Lower lobe of right lung (tissue), 2 donors: ENCODE data around the gene TMEM94. TPM values are rescaled to one million over a fixed set of nuclear protein-coding genes. Genes with fewer than 3 reads are reported as not detected.
"Not testable (repeated sequence)": the region's sequence is repeated elsewhere in the genome, so short reads cannot be mapped to it uniquely, and the experiment has no call there.

Source experiments
- ATAC-seq, 2 donors: fragments of 200-7000 bp; cut with Tn5 transposase; one replicate each; pipeline ENCODE4 v1.9.1; 2020 to 2022; ENCODE audit warnings: mild to moderate bottlenecking in 2 of 2, moderate library complexity in 2 of 2
- DNase-seq: peaks from one replicate; pipeline ENCODE4 v3.0.0-alpha.2; 2020
- H3K27ac ChIP-seq: fragments of 200-600 bp; one replicate; pipeline ENCODE4 v1.8.0; 2022
- H3K27me3 ChIP-seq: fragments of 200-600 bp; one replicate; pipeline ENCODE4 v1.8.0; 2022; ENCODE audit warnings: low read depth
- H3K36me3 ChIP-seq: fragments of 200-600 bp; one replicate; pipeline ENCODE4 v1.8.0; 2022; ENCODE audit warnings: mild to moderate bottlenecking
- H3K4me1 ChIP-seq: fragments of 200-600 bp; one replicate; pipeline ENCODE4 v1.8.0; 2022
- H3K4me3 ChIP-seq: fragments of 200-600 bp; one replicate; pipeline ENCODE4 v1.8.0; 2022; ENCODE audit warnings: mild to moderate bottlenecking
- H3K9me3 ChIP-seq: fragments of 200-600 bp; one replicate; pipeline ENCODE4 v1.8.0; 2022
- intact Hi-C: fragments of 100-400 bp; cut with DNase I; formaldehyde crosslinking; loops from one replicate; pipeline ENCODE4 v1.11.0; 2022
- total RNA-seq: library from RNA; stranded (reverse); fragmentation: NEBNext Ultra II Directional; extraction: Animal tissue kit (Norgen Biotek cat#: 25700); gene quantifications from one replicate; pipeline ENCODE4 v1.2.1, GENCODE V29; 2021
- TF ChIP-seq, protein P1 (sequence below): fragments of 200-600 bp; IDR thresholded peaks from one replicate; pipeline ENCODE4 v1.8.0; 2022; ENCODE audit warnings: antibody characterized with exemption, mild to moderate bottlenecking
- donor health status: DM: no; HTN: yes; CAD: no; lungs with severe emphysema.

TMEM94 gene
- total RNA-seq, 1 donor from 2014 or later = 89.5 TPM

DNA sequence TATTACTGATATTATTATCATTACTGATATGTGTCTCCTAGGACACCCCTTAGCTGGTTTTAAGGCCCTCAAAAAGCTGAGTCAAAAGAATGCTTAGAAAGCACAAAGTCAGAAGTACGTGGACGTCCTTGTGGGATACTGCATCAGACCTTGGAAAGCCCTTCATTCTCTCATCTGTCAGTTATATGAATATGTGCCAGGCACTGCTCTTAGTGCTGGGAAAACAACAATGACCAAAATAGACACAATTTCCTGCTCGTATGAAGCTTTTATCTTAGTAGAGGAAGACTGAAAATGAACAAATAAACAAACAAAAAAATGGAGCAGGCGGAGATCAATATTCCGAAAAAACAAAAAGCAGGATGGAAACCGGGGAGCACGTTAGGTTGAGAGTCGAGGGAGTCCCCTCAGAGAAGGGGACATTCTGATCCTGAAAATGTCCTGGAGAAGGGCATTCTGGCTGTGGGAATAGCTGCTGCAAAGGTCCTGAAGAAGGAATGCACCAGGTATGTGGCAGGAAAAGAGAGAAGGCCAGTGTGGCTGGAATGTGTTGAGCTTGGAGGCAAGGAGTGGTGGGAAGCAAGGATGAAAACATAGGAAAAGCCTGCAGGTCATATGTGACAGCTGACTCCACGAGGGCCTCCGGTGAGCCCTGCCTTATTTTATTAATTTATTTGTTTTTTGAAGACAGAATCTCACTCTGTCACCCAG is 15.5 kb upstream of the TMEM94 start:
- DNase-seq = no peak
- Histone ChIP-seq H3K4me1 (peaks cover 18% of the 10 kb centered on the region), H3K9me3 (no peaks in the 10 kb centered on the region), H3K27me3 (no peaks in the 10 kb centered on the region), H3K27ac (peak overlapping the region; percentile 68), H3K36me3 (no peaks in the 10 kb centered on the region), H3K4me3 (no peak overlapping the region)
- peak in 1 of 2 donors; percentile 35 for ATAC-seq
- TF ChIP-seq, protein P1, sequence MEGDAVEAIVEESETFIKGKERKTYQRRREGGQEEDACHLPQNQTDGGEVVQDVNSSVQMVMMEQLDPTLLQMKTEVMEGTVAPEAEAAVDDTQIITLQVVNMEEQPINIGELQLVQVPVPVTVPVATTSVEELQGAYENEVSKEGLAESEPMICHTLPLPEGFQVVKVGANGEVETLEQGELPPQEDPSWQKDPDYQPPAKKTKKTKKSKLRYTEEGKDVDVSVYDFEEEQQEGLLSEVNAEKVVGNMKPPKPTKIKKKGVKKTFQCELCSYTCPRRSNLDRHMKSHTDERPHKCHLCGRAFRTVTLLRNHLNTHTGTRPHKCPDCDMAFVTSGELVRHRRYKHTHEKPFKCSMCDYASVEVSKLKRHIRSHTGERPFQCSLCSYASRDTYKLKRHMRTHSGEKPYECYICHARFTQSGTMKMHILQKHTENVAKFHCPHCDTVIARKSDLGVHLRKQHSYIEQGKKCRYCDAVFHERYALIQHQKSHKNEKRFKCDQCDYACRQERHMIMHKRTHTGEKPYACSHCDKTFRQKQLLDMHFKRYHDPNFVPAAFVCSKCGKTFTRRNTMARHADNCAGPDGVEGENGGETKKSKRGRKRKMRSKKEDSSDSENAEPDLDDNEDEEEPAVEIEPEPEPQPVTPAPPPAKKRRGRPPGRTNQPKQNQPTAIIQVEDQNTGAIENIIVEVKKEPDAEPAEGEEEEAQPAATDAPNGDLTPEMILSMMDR = no peak
- intact Hi-C loops = no loop called here

DNA sequence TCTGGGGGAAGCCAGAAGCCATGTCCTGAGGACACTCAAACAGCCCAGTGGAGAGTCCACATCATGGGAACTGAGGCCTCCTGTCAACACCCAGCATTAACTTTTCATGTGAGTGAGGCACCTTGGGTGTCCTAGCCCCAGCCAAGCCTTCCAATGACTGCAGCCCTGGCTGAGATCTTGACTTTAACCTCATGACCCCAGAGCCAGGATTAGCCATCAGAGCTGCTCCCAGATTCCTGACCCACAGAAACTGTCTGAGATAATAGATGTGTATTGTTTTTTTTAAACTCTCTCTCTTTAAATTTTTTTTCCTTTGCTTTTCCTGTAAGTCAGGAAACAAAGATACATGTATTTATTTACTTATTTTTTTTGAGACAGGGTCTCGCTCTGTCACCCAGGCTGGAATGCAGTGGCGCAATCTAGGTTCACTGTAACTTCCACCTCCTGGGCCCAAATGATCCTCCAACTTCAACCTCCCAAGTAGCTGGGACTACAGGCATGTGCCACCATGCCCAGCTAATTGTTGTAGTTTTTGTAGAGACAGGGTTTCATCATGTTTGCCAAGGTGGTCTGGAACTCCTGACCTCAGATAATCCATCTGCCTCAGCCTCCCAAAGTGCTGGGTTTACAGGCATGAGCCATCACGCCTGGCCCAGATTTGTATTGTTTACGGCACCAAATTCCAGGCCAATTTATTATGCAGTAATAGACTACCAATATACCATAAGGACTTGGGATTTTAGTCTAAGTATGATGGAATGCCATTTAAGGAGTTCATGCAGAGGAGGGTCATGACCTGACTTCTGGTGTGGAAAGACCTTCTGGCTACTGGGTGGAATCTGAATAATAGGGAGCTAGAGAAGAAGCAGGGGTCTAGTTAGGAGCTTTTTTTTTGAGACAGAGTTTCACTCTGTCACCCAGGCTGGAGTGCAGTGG is 14.0 kb upstream of the TMEM94 start:
- peaks cover 18% of the 10 kb centered on the region for H3K4me1 ChIP-seq
- peak overlapping the region; percentile 68 for H3K27ac ChIP-seq
- H3K27me3 ChIP-seq = no peaks in the 10 kb centered on the region
- TF ChIP-seq, protein P1 = no peak
- ATAC-seq (no peak), DNase-seq (no peak)
- no peaks in the 10 kb centered on the region for H3K36me3 ChIP-seq
- intact Hi-C loops = no loop called here
- no peak overlapping the region for H3K4me3 ChIP-seq
- no peaks in the 10 kb centered on the region for H3K9me3 ChIP-seq

DNA sequence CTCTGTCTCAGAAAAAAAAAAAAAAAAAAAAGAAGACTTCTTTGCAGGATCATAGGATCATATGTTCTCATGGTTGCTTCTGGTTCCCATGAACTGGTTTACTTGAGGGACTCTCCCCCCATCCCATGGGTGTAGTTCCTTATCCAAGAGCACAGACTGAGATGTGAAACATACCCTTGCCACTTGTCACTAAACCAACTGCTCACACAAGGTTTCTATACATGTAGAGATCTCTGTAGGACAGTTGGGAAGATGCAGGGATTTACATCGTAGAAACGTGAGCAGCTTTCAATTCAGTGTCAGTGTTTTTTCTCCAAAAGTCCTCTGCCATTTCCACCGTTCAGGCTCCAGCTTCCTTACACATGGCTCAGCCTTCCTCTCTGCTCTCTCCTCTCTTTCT is 11.1 kb upstream of the TMEM94 start:
- TF ChIP-seq, protein P1 = no peak
- Histone ChIP-seq H3K27me3 (no peaks in the 10 kb centered on the region), H3K4me3 (no peak overlapping the region), H3K27ac (peak overlapping the region; percentile 69), H3K9me3 (no peaks in the 10 kb centered on the region), H3K4me1 (peaks cover 18% of the 10 kb centered on the region), H3K36me3 (no peaks in the 10 kb centered on the region)
- ATAC-seq (no peak), DNase-seq (no peak)
- intact Hi-C loops = no loop called here

DNA sequence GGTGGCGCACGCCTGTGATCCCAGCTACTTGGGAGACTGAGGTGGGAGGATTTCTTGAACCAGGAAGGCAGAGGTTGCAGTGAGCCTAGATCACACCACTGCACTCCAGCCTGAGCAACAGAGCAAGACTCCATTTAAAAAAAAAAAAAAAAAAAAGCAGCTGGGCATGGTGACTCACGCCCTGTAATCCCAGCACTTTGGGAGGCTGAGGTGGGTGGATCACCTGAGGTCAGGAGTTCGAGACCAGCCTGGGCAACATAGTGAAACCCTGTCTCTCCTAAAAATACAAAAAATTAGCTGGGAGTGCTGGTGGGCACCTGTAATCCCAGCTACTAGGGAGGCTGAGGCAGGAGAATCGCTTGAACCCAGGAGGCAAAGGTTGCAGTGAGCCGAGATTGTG is 10.5 kb upstream of the TMEM94 start:
- H3K27ac ChIP-seq, intact Hi-C loops, ATAC-seq: not testable (repeated sequence)

DNA sequence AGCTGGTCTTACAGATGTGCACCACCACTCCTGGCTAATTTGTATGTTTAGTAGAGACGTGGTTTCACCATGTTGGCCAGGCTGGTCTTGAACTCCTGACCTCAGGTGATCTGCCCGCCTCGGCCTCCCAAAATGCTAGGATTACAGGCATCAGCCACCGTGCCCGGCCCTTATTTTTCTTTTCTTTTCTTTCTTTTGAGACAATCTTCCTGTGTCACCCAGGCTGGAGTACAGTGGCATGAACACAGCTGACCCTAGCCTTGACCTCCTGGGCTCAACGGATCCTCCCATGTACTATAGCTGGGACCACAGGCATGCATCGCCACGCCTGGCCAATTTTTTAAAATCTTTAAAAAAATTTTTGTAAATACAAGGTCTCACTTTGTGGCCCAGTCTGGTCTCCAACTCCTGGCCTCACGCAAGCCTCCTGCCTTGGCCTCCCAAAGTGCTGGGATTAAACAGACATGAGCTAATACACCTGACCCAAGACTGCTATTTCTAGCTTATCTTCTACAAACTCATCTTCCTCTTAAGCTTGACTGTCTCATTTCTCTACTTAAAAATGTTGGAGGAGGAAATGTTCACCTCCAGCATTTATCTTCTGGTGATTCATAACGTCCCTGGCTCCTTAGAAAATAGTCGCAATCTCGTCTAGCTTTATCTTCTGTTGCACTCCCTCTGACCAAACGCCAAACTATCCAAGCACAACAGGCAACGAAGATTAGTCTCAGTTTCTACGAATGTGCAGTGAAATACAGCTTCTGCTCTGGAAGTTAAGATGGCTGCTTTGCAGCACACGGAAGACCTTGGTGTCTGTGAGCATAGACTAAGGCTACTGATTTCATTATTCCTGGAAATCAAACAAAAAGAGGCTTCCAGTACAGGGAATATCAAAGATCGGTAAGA is 8.2 kb upstream of the TMEM94 start:
- H3K27ac ChIP-seq = no peak overlapping the region
- intact Hi-C loops = no loop called here
- H3K36me3 ChIP-seq = no peaks in the 10 kb centered on the region
- no peak overlapping the region for H3K4me3 ChIP-seq
- ATAC-seq (no peak), DNase-seq (no peak)
- H3K9me3 ChIP-seq = no peaks in the 10 kb centered on the region
- H3K4me1 ChIP-seq = peaks cover 7% of the 10 kb centered on the region
- TF ChIP-seq, protein P1 = no peak
- no peaks in the 10 kb centered on the region for H3K27me3 ChIP-seq

More for the DNA sequence above, 10.5 kb upstream of the TMEM94 start:
- H3K36me3 ChIP-seq, H3K27me3 ChIP-seq, DNase-seq, H3K4me3 ChIP-seq, H3K9me3 ChIP-seq: not testable (repeated sequence)
- H3K4me1 ChIP-seq = peaks cover 18% of the 10 kb centered on the region
